HG02885 (cell line): ENCODE data around the gene LIFR.
"Not testable (repeated sequence)": the region's sequence is repeated elsewhere in the genome, so short reads cannot be mapped to it uniquely, and the experiment has no call there.

Experiments
- ATAC-seq: cut with Tn5 transposase; IDR thresholded peaks from one replicate; pipeline ENCODE4 v1.9.1; 2021; ENCODE audit warnings: mild to moderate bottlenecking; ENCODE audit not compliant: unreplicated experiment, poor library complexity

Gene LIFR, protein sequence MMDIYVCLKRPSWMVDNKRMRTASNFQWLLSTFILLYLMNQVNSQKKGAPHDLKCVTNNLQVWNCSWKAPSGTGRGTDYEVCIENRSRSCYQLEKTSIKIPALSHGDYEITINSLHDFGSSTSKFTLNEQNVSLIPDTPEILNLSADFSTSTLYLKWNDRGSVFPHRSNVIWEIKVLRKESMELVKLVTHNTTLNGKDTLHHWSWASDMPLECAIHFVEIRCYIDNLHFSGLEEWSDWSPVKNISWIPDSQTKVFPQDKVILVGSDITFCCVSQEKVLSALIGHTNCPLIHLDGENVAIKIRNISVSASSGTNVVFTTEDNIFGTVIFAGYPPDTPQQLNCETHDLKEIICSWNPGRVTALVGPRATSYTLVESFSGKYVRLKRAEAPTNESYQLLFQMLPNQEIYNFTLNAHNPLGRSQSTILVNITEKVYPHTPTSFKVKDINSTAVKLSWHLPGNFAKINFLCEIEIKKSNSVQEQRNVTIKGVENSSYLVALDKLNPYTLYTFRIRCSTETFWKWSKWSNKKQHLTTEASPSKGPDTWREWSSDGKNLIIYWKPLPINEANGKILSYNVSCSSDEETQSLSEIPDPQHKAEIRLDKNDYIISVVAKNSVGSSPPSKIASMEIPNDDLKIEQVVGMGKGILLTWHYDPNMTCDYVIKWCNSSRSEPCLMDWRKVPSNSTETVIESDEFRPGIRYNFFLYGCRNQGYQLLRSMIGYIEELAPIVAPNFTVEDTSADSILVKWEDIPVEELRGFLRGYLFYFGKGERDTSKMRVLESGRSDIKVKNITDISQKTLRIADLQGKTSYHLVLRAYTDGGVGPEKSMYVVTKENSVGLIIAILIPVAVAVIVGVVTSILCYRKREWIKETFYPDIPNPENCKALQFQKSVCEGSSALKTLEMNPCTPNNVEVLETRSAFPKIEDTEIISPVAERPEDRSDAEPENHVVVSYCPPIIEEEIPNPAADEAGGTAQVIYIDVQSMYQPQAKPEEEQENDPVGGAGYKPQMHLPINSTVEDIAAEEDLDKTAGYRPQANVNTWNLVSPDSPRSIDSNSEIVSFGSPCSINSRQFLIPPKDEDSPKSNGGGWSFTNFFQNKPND

DNA sequence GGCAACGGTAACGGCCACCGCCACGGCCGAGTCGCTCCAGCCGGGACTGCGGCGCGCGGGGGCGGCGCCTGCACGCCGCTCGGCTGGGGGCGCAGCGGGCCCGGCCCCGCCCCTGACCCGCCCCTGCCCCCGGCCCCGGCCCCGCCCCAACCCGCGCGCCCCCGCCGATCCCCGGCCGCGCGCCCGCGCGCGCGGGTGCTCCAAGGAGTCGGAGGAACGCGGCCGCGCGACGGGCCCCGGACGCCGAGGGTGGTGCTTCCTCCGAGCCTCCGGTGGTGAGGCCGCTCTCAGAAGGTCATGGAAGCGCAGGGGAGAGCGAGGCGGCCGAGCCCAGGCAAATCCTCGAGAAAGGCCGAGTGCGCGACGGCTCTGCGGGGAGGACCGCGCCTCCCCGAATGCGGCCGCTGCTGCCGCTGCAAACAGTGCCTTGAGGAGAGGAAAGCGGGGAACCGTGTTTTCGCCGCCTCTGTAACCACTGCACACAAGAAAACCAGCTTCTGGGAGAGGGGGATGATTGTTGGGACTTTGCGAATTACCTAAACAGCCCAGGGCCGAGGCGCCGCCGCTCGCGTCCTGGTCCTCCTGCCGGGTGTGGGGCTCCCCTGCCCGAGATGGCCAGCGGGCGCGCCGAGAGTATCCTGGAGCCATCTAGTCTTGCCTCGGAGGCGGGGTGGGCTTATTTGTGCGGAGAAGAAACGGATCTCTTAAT is at the start of gene LIFR:
Gene LIFR (minus strand): TSS at position 48 of the 709 bp plus-strand sequence. CDS start 25,999 bp downstream, outside the sequence.
- peak; percentile 72 for ATAC-seq

DNA sequence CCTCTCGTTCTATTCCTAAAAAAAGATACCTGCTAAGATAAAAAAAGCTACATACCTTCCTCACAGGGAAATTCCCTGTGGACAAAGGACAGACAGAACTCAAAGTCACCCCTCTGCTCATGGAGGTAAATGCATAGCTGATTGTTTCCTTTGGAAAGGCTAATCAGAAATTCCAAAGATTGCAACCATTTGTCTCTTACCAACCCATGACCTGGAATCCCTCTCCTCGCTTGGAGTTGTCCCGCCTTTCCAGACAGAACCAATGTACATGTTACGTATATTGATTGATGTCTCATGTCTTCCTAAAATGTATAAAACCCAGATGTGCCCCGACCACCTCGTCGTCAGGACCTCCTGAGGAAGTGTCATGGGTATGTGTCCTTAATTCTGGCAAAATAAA is 49.2 kb upstream of the LIFR start:
- ATAC-seq, result no peak

DNA sequence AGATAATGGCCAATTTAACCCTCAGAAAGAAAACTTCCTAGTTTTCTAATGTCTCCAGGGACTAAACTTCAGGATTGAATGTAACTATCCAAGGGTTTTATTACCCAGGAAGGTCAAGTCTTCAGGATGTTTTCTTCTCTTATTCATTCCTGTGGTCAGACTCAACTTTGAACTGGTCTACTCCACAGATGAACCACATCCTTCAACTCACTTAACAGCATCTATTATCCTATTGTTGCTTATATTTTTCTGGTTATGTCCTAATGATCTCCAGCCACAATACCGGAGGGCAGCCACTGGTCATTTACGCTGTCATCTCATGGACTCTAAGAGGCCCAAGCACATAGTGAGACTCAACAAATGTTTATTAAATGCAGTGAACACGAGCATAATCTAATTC is 47.2 kb upstream of the LIFR start:
- ATAC-seq, result no peak

DNA sequence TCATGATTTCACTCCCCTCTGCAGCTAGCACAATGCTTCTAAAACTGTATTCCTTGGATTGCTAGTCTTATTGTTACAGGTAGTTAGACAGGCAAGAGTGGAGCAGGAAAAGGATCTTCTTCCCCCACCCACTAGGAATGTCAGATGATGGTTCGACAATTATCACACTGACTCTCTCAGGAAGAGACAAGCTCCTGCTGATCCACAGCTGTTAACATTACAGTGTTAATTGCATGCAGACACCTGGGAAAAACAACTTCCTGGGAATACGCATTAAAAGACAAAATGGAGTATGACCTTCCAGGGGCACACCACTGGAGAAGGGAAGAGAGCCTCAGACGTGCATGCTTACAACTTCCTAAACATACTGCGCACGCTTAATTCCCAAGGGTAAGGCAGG is 46.2 kb upstream of the LIFR start:
- no peak for ATAC-seq

DNA sequence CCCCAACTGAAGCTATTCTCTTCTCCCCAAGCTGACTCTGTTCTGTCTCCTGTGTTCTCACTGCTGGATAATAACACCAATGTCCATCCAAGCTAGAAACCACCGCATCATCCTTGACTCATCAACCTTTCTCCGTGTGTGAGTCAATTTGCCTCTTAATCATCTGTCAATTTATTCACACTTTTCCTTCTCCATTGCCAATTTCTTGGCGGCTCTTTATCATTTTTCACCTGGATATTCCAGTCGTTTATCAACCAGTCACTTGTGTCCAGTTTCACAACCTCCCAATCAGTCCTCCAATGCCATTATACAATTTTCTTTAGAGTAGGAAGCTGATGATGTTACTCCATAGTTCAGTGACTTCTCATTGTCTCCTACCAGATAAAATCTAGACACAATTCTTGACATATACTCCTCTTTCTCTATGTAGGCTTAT is 45.4 kb upstream of the LIFR start:
- no peak for ATAC-seq

DNA sequence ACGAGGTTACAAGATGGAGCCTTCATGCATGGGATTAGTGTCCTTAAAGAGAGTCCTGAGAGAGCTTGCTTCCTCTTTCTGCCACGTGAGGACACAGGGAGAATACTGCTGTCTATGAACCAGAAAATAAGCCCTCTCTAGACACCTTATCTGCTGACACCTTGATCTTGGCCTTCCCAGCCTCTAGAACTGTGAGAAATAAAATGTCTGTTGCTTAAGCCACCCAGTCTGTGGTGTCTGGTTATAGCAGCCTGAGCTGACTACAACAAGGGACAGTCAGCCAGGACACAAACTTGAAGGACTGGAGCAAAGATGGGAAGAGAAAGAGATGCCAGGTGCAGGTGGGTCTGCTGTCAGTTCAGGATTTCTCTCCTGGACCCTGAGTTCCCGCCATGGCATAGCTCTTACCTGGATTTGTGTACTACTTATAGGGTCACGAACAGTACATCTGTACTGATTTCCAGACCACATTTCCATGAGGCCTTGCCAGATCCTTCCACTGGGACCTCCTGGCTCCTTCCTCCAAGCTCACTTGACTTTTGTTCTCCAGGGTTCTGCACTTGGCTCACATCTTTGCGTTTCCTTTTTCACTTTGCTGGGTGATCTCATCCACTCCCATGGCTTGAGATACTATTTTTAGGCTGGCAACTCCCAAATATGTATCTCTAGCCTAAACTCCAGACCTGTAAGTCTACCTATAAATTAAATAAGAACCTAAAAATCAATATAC is 44.9 kb upstream of the LIFR start:
- ATAC-seq, result no peak

DNA sequence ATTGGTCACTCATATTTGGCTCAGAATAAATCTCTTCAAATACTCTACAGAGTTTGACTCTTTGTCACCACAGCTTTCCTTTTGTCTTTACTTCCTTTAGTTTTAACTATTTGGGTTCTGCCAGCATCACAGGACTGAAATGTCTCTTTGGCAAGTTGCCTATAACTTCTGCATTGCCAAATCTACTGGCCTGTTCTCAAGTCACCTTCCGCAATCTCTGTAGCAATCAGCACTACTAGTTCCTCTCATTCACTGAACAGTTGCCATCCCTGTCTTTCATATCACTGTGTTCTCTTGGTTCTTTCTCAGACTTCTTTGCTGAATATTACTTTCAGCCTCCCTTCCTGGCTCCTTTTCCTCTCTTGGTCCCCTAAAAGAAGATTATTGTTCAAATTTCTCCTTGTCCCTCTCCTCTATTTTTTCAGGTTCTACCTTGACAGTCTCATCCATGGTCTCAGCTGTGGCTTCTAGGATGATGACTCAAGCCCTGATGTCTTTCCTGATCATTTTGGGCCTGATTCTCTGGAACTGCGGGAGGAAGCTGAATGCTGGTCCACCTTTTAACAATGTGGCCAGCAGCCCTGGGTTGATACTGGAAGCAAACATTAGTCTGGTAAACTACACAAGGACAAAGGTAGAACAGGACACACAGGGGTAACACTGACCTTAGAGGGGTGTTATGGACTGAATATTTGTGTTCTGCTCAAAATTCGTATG is 44.0 kb upstream of the LIFR start:
- ATAC-seq, result no peak

DNA sequence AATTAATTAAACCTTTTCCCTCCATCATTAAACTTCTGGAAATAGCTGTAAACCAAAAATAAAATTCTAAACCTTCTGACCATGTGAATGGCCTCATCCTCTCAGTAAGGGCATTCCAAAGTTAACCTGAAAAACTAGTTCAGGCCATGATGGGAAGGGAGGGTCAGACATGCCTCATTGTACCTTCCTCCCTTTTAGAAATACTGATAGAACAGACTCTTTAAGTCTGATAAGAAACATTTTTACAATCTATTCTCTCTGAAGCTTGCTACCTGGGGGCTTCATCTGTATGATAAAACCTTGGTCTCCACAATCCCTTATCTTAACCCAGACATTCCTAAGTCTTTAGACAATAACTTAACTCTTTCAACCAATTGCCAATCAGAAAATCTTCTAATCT is 43.3 kb upstream of the LIFR start:
- not testable (repeated sequence) for ATAC-seq

DNA sequence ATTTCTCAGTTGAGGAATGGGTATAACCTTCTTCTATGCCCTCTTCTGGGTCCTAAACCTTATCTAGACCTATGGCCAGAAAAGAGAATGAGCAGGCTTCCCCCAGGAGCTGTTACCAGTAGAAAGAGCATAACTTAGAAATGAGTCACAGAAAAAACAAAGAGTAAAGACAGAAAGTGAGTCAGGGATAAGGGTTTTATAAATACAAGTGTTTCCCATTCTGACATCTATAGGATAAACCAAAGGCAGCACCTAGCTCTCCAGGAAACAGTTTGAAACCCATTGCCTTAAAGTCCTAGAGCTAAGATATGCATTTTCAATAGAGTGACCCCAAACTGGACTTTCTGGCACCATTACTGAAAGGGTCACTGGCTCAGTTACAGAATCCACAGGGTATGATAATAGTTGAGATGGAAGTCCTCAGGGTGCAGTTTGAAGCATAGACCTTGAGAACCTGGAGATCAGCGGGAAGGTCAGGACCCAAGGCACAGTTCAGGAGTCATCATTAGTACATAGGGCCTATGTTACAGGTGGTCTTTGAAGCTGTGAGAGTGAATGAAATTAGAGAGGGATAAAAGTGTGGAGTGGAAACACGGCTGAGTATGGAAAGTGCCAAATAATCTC is 42.7 kb upstream of the LIFR start:
- ATAC-seq, result no peak

DNA sequence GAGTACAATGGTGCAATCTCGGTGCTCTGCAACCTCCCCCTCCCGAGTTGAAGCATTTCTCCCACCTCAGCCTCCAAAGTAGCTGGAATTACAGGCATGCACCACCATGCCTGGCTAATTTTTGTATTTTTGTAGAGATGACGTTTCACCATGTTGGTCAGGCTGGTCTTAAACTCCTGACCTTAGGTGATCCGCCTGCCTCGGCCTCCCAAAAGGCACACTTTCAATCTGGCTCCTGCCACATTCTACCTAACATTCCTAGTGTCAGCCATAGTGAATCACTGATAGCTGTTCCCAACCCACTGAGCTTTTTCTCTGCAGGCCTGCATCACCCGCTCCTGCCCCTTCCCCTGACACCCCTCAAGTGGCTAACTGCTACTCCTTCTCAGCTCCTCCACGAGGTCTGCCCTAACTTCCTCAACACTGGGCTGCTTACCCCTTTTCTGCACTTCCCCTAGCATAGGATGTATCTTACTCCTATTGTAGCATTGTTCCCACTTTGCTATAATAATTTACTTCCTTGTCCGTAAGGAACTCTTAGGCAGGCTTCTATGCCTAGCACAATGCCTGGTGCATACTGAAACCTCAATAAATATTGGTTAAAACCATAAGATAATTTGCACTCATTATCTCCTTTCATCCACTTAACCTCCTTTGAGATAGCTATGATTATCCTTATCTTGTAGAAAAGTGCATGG is 42.0 kb upstream of the LIFR start:
- ATAC-seq, result no peak

DNA sequence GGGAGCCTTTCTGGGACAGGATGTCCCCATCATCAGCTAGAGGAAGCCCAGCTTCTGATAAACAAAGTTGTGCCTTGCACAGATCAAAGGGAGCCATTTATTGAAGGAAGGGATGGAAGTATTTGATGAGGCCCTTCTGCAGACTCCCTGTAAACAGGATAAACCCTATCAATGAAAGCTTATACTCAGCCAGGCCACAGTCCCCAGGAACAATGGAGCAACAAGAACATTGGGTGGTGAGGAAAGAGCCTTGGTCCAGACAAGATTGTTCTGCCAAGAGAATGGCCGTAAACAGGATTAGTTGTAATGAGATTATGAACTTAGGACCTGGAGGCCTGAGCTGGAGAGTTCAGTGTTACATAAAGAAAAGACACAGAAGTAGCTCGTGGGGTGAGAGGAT is 40.5 kb upstream of the LIFR start:
- ATAC-seq, result no peak

DNA sequence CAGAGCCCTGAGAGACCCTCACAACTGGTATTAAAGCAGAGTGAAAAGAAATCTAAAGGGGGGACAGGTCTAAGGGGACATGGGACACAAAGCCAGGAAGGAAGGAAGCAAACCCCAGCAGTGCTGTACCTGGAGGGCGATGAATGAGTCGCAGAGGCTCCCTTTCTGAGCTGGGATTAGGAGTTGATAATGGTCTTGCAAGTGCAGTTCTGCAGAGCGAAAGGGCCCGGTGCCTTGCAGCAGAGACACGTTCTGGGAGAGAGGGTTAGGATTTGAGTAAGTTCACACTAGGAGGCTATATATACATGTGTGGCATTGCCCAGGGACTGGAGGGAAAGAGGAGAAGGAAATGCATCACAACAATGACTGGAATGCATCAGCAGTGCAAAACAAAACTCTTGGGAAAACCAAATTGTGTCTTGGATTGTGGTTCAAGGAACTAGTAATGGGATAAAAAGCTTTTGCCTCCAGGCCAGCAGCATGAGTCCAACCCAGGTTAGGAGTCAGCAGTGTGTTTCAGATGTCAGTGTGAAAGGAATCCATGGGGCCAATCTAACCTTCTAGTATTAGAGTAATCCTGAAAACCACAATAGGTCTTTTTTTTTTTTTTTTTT is 38.8 kb upstream of the LIFR start:
- ATAC-seq, result no peak

DNA sequence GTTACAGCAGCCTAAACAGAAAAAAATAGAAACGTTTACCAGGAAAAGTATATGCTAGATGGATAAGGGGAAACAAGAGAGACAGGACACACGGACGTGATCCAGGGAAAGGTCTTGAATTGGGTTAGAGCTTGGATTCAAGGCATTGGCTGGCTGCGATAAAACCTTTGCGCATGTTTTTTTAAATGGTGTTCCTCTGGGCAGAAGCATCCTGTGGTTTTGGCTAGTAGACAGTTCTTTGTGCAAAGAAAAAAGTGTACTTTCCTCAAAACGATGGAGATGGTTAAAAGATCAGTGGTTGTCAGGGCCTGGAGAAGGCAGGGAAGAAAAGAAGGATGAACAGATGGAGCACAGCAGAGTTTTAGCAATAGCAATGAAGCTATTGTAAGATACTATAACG is 37.5 kb upstream of the LIFR start:
- ATAC-seq, result no peak

DNA sequence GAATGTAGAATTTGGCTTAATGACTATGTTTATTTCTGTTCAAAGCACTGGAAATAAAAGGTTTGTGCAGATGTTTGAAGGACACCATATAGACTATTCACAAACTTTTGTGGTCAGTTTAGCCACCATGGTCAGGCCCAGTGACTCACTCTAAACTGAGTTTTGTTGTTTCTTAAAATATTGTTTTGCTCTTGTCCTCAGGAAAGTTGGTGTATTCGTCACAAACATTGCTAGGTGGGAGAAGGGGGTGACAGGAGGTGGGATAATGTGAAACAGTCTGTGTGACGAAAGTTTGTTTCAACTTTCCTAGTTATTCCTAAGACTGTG is 35.0 kb upstream of the LIFR start:
- ATAC-seq, result no peak

DNA sequence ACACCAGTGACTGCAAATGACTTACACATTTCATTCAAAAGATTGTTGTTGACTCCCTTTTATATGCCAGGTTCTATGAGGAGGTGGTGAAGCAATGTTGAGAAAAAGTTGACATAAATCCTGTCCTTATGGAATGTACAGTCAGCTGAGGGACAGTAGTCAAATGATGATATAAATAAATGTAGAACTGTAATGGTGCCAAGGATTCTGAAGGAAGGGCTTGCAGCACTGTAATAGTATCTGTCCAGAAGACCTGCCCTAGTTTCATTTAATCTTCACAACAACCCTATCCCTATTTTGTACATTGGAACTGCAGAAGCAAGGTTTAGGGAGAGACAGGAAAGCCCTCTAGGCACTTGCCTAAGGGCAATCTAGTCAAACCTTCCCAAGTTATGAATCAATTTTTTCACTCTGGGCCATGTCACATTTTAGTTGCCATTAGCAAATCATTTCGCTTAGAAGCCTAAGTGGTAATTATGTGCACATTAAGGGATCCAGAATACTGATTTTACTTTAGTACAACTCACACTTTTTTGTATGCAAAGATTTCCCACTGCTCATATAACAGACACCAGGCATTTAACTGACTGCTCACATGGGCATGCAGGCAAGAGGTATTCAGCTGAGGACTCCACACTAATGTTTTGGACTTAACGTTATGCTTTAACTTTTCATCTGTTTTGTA is 34.5 kb upstream of the LIFR start:
- no peak for ATAC-seq

DNA sequence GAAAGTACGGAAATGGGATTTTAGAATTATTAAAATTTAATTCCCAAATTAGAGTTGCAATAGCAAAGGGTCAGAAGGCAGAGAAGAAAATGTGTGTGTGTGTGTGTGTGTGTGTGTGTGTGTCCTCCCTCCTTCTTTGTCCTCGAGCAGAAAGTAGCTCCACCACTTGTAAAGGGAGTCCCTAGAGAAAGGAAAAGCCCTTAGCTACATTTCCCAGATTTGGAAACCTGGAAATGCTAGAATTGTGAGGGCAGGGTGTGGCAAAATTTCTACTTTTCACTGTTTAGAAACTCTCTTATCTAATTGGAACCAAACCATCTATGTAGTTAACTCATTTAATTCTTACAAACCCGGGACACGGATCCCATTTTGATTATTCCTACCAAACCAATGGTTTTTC is 33.2 kb upstream of the LIFR start:
- no peak for ATAC-seq

DNA sequence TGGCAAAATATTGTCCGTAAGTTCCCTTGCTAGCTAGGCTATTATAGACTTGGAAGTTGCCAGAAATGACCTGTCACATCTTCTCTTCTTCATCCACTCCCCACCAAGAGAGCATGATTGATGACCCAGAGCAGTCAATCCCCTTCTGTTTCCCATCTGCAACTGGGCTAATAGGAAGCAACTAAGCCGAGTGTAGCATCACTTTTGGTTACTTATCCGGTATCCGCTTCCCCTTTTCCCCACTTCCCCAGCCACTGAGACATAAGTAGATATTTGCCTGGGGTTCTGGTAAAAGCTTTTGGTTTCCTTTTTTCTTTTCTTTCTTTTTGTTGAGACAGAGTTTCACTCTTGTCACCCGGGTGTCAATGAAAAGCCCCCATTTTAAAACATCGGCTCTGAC is 29.4 kb upstream of the LIFR start:
- no peak for ATAC-seq
